Measurements from ENCODE around the gene MYO1H.

Gene MYO1H

DNA sequence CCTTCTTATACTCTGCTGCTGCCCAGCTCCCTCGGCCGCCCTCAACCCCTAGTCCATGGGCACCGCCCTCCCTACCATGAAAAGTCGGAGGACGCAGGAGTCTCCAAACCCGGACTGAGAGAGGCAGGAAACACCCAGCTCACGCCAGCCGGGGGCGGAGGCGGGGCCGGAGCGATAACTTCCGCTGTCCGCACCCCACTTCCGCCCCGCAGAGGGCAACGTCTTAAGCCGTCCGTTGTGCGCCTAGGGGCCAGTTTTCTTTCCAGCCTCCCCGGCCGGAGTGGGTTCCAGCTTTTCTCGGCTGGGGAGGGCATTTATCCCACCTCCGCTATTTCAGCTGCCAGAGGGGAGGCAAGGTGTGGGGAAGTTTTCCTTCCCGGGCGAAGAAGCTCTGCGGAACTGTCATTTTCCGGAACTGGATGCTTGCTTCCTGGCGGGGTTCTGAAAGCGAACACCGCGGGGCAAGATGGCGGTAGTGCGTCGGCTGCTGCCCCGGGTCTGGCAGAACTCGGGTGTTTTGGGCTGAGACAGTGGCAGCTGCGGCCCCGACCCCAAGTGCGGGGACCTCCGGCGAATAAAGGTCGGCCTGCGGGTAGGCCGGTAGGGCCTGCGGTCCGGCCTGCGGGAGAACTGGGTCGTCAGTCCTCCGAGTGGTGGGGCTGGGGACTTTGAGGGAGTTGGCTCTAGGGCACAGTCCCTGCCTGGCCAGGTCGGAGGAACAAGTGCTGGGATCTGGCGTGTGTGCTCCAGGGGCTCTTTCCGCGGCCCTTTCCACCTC is 129.7 kb downstream of the MYO1H start, which contains the start of the genes KCTD10 and UBE3B (continued):
- TF ChIP-seq ZNF239 (tag by site-specific recombination; IDR thresholded peaks at IDR 0.05) (peak; percentile 80; the same call in 1 of the 2 replicates), ZNF202 (tag by site-specific recombination; IDR thresholded peaks at IDR 0.05; ENCODE audit: borderline replicate concordance) (no peak), ZNF426 (tag by site-specific recombination; IDR thresholded peaks at IDR 0.05) (no peak), ZNF521 (tag by site-specific recombination; IDR thresholded peaks at IDR 0.05) (no peak), ZEB2 (tag by site-specific recombination; IDR thresholded peaks at IDR 0.05) (peak; percentile 80), ZNF585B (tag by site-specific recombination; IDR thresholded peaks at IDR 0.05) (no peak), GLIS1 (tag by site-specific recombination; IDR thresholded peaks at IDR 0.05) (0 out of 2 replicates have a peak, but pooled peaks have one; percentile 16), ZNF548 (tag by site-specific recombination; IDR thresholded peaks at IDR 0.05) (no peak), ZNF133 (tag by site-specific recombination; IDR thresholded peaks at IDR 0.05) (no peak), RBAK (tag by site-specific recombination; IDR thresholded peaks at IDR 0.05) (no peak), BCL11B (tag by site-specific recombination; IDR thresholded peaks at IDR 0.05; ENCODE audit: low read depth) (no peak), ZNF140 (tag by site-specific recombination; IDR thresholded peaks at IDR 0.05) (no peak), ZNF777 (tag by site-specific recombination; IDR thresholded peaks at IDR 0.05; ENCODE audit: borderline replicate concordance) (peak; percentile 96), HOXC10 (CRISPR knock-in tag; IDR thresholded peaks at IDR 0.05) (no peak), SCRT2 (tag by site-specific recombination; IDR thresholded peaks at IDR 0.05) (0 out of 2 replicates have a peak, but pooled peaks have one; percentile 46), ZNF596 (tag by site-specific recombination; IDR thresholded peaks at IDR 0.05) (no peak), ZBTB7A (tag by site-specific recombination; IDR thresholded peaks at IDR 0.05; ENCODE audit: low read depth) (peak; percentile 95), ZNF248 (tag by site-specific recombination; IDR thresholded peaks at IDR 0.05) (no peak), ZSCAN16 (tag by site-specific recombination; IDR thresholded peaks at IDR 0.05) (0 out of 2 replicates have a peak, but pooled peaks have one; percentile 72), SETDB1 (IDR thresholded peaks at IDR 0.05; ENCODE audit: insufficient read length, low read length) (no peak), ZNF626 (tag by site-specific recombination; IDR thresholded peaks at IDR 0.05) (peak; percentile 70; the same call in 1 of the 2 replicates)
- TF ChIP-seq, protein P1, sequence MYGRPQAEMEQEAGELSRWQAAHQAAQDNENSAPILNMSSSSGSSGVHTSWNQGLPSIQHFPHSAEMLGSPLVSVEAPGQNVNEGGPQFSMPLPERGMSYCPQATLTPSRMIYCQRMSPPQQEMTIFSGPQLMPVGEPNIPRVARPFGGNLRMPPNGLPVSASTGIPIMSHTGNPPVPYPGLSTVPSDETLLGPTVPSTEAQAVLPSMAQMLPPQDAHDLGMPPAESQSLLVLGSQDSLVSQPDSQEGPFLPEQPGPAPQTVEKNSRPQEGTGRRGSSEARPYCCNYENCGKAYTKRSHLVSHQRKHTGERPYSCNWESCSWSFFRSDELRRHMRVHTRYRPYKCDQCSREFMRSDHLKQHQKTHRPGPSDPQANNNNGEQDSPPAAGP (tag by site-specific recombination; IDR thresholded peaks at IDR 0.05): peak; percentile 98
- TF ChIP-seq, protein P2, sequence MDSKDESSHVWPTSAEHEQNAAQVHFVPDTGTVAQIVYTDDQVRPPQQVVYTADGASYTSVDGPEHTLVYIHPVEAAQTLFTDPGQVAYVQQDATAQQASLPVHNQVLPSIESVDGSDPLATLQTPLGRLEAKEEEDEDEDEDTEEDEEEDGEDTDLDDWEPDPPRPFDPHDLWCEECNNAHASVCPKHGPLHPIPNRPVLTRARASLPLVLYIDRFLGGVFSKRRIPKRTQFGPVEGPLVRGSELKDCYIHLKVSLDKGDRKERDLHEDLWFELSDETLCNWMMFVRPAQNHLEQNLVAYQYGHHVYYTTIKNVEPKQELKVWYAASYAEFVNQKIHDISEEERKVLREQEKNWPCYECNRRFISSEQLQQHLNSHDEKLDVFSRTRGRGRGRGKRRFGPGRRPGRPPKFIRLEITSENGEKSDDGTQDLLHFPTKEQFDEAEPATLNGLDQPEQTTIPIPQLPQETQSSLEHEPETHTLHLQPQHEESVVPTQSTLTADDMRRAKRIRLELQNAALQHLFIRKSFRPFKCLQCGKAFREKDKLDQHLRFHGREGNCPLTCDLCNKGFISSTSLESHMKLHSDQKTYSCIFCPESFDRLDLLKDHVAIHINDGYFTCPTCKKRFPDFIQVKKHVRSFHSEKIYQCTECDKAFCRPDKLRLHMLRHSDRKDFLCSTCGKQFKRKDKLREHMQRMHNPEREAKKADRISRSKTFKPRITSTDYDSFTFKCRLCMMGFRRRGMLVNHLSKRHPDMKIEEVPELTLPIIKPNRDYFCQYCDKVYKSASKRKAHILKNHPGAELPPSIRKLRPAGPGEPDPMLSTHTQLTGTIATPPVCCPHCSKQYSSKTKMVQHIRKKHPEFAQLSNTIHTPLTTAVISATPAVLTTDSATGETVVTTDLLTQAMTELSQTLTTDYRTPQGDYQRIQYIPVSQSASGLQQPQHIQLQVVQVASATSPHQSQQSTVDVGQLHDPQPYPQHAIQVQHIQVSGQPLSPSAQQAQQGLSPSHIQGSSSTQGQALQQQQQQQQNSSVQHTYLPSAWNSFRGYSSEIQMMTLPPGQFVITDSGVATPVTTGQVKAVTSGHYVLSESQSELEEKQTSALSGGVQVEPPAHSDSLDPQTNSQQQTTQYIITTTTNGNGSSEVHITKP (tag by site-specific recombination; IDR thresholded peaks at IDR 0.05): peak; percentile 74
- TF ChIP-seq, protein P3, sequence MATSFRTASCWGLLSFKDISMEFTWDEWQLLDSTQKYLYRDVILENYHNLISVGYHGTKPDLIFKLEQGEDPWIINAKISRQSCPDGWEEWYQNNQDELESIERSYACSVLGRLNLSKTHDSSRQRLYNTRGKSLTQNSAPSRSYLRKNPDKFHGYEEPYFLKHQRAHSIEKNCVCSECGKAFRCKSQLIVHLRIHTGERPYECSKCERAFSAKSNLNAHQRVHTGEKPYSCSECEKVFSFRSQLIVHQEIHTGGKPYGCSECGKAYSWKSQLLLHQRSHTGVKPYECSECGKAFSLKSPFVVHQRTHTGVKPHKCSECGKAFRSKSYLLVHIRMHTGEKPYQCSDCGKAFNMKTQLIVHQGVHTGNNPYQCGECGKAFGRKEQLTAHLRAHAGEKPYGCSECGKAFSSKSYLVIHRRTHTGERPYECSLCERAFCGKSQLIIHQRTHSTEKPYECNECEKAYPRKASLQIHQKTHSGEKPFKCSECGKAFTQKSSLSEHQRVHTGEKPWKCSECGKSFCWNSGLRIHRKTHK (tag by site-specific recombination; IDR thresholded peaks at IDR 0.05): no peak
- TF ChIP-seq, protein P4, sequence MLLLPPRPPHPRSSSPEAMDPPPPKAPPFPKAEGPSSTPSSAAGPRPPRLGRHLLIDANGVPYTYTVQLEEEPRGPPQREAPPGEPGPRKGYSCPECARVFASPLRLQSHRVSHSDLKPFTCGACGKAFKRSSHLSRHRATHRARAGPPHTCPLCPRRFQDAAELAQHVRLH (tag by site-specific recombination; IDR thresholded peaks at IDR 0.05): peak; percentile 98
- TF ChIP-seq, protein P5, sequence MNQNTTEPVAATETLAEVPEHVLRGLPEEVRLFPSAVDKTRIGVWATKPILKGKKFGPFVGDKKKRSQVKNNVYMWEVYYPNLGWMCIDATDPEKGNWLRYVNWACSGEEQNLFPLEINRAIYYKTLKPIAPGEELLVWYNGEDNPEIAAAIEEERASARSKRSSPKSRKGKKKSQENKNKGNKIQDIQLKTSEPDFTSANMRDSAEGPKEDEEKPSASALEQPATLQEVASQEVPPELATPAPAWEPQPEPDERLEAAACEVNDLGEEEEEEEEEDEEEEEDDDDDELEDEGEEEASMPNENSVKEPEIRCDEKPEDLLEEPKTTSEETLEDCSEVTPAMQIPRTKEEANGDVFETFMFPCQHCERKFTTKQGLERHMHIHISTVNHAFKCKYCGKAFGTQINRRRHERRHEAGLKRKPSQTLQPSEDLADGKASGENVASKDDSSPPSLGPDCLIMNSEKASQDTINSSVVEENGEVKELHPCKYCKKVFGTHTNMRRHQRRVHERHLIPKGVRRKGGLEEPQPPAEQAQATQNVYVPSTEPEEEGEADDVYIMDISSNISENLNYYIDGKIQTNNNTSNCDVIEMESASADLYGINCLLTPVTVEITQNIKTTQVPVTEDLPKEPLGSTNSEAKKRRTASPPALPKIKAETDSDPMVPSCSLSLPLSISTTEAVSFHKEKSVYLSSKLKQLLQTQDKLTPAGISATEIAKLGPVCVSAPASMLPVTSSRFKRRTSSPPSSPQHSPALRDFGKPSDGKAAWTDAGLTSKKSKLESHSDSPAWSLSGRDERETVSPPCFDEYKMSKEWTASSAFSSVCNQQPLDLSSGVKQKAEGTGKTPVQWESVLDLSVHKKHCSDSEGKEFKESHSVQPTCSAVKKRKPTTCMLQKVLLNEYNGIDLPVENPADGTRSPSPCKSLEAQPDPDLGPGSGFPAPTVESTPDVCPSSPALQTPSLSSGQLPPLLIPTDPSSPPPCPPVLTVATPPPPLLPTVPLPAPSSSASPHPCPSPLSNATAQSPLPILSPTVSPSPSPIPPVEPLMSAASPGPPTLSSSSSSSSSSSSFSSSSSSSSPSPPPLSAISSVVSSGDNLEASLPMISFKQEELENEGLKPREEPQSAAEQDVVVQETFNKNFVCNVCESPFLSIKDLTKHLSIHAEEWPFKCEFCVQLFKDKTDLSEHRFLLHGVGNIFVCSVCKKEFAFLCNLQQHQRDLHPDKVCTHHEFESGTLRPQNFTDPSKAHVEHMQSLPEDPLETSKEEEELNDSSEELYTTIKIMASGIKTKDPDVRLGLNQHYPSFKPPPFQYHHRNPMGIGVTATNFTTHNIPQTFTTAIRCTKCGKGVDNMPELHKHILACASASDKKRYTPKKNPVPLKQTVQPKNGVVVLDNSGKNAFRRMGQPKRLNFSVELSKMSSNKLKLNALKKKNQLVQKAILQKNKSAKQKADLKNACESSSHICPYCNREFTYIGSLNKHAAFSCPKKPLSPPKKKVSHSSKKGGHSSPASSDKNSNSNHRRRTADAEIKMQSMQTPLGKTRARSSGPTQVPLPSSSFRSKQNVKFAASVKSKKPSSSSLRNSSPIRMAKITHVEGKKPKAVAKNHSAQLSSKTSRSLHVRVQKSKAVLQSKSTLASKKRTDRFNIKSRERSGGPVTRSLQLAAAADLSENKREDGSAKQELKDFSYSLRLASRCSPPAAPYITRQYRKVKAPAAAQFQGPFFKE (tag by site-specific recombination; IDR thresholded peaks at IDR 0.05; ENCODE audit: borderline replicate concordance): no peak
